Neural cell (in vitro differentiated cells): Measurements from ENCODE around the gene NOPCHAP1. TPM values are rescaled to one million over a fixed set of nuclear protein-coding genes. Genes with fewer than 3 reads are reported as not detected.

ENCODE experiments used
- H2AFZ ChIP-seq: fragments of 200-600, 300-800 bp; sonication (generic), shearing (Covaris generic); 2 replicates; pipeline ENCODE4 v1.6.0; 2014; ENCODE audit warnings: low read depth, mild to moderate bottlenecking, antibody characterized with exemption, low read length, moderate library complexity
- H3F3A ChIP-seq: fragments of 200-600 bp; shearing (Covaris generic); 2 replicates; pipeline ENCODE4 v1.6.1; 2016; ENCODE audit warnings: mild to moderate bottlenecking, moderate library complexity, mixed read lengths, antibody characterized with exemption, low read length; ENCODE audit not compliant: insufficient read depth, poor library complexity, severe bottlenecking
- H3K27ac ChIP-seq: fragments of 200-600, 300-800 bp; sonication (generic), shearing (Covaris generic); 2 replicates; pipeline ENCODE4 v1.5.1; 2014; ENCODE audit warnings: mild to moderate bottlenecking, low read length, moderate library complexity
- H3K27me3 ChIP-seq: fragments of 300-800, 200-600 bp; sonication (generic), shearing (Covaris generic); 2 replicates; pipeline ENCODE4 v1.6.0; 2014; ENCODE audit warnings: mild to moderate bottlenecking, low read depth, low read length, moderate library complexity; ENCODE audit not compliant: insufficient read depth
- H3K36me3 ChIP-seq: fragments of 300-800, 200-600 bp; sonication (generic), shearing (Covaris generic); 2 replicates; pipeline ENCODE4 v1.5.1; 2014; ENCODE audit warnings: mild to moderate bottlenecking, antibody characterized with exemption, low read length, moderate library complexity; ENCODE audit not compliant: insufficient read depth
- H3K4me2 ChIP-seq: fragments of 300-800, 200-600 bp; sonication (generic), shearing (Covaris generic); 2 replicates; pipeline ENCODE4 v1.6.0; 2014; ENCODE audit warnings: mild to moderate bottlenecking, low read length
- H3K4me3 ChIP-seq: fragments of 300-800, 200-600 bp; sonication (generic), shearing (Covaris generic); 2 replicates; pipeline ENCODE4 v1.5.1; 2014; ENCODE audit warnings: mild to moderate bottlenecking, low read length, moderate library complexity
- H3K79me2 ChIP-seq: fragments of 200-600 bp; shearing (Covaris generic); replicated peaks from 2 replicates; pipeline ENCODE4 v1.6.0; 2014; ENCODE audit warnings: mild to moderate bottlenecking, low read length, moderate library complexity; ENCODE audit not compliant: insufficient read depth
- H3K9ac ChIP-seq: fragments of 300-800, 200-600 bp; sonication (generic), shearing (Covaris generic); 2 replicates; pipeline ENCODE4 v1.6.1; 2016; ENCODE audit warnings: mild to moderate bottlenecking, low read length, mixed read lengths
- H3K9me2 ChIP-seq: fragments of 200-600 bp; shearing (Covaris generic); 2 replicates; pipeline ENCODE4 v1.6.1; 2016; ENCODE audit warnings: mild to moderate bottlenecking, low read length, mixed read lengths; ENCODE audit not compliant: insufficient read depth
- H3K9me3 ChIP-seq: fragments of 200-600, 300-800 bp; sonication (generic), shearing (Covaris generic); 2 replicates; pipeline ENCODE4 v1.6.1; 2016; ENCODE audit warnings: mild to moderate bottlenecking, mixed run types, low read length, moderate library complexity, mixed read lengths
- H4K20me1 ChIP-seq: fragments of 200-600 bp; shearing (Covaris generic); 2 replicates; pipeline ENCODE4 v1.6.1; 2016; ENCODE audit warnings: mild to moderate bottlenecking, mixed run types; ENCODE audit not compliant: insufficient read depth
- EP300 ChIP-seq: fragments of 450-650 bp; conservative IDR thresholded peaks from 2 replicates; pipeline ENCODE4 v1.6.1; 2014; ENCODE audit warnings: antibody characterized with exemption, mild to moderate bottlenecking, moderate library complexity; ENCODE audit not compliant: poor library complexity, severe bottlenecking
- EZH2 ChIP-seq: fragments of 200-600, 300-800 bp; shearing (Covaris generic), sonication (generic); IDR thresholded peaks from 2 replicates; pipeline ENCODE4 v1.6.1; 2014; ENCODE audit warnings: antibody characterized with exemption, low read length, borderline replicate concordance, mild to moderate bottlenecking; ENCODE audit not compliant: insufficient read depth, poor library complexity, severe bottlenecking
- MXI1 ChIP-seq: fragments of 450-650 bp; conservative IDR thresholded peaks from 2 replicates; pipeline ENCODE4 v1.6.1; 2014; ENCODE audit warnings: antibody characterized with exemption, mild to moderate bottlenecking; ENCODE audit not compliant: poor library complexity, severe bottlenecking
- POLR2AphosphoS5 ChIP-seq: IDR thresholded peaks from 2 replicates; pipeline ENCODE4 v1.6.1; 2012
- RAD21 ChIP-seq: fragments of 450-650 bp; conservative IDR thresholded peaks from 2 replicates; pipeline ENCODE4 v1.6.1; 2014; ENCODE audit warnings: antibody characterized with exemption, mild to moderate bottlenecking, moderate library complexity
- SMC3 ChIP-seq: fragments of 450-650 bp; conservative IDR thresholded peaks from 2 replicates; pipeline ENCODE4 v1.6.1; 2014; ENCODE audit warnings: antibody characterized with exemption, mild to moderate bottlenecking, moderate library complexity; ENCODE audit not compliant: poor library complexity
- TAF1 ChIP-seq: IDR thresholded peaks from 2 replicates; pipeline ENCODE4 v1.6.1; 2012; ENCODE audit warnings: low read depth
- polyA plus RNA-seq: library from polyadenylated mRNA; depleted of rRNA; stranded (reverse); fragments of >200 nt; gene quantifications from 2 replicates; pipeline ENCODE4 v1.2.3, GENCODE V29; 2014
- TF ChIP-seq, protein P1 (sequence below): fragments of 450-650 bp; IDR thresholded peaks from 2 replicates; pipeline ENCODE4 v1.5.1; 2014; ENCODE audit warnings: antibody characterized with exemption, mild to moderate bottlenecking, moderate library complexity; ENCODE audit not compliant: poor library complexity, severe bottlenecking
- TF ChIP-seq, protein P2 (sequence below): IDR thresholded peaks from 2 replicates; pipeline ENCODE4 v1.6.1; 2012; ENCODE audit warnings: borderline replicate concordance

The NOPCHAP1 gene
- polyA plus RNA-seq, 1 donor from 2014 or later = 12.0 TPM

DNA sequence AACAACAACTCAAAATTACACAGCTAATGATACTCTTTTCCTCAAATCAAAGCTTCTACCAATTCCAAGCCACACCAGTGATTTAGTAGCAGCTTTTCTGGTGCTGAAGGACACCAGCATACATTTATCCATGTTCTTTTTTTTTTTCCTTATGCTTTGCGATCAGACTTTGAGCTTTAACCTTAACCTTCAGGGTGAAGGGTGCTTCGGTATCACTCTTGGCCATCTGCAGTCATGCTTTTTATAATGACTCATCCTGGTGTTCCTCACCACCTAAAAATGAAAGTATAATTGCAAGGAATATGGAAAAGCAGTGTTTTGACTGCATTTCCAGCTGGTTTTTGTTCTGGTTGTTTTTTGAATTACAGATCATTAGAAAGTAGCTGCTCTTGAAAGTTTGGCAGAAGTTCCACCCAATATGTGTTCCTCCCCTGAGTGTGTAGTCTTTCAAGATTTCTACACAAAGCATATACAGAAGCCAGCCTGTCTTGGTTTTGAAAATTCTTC is 26.7 kb upstream of the NOPCHAP1 start:
- H3K27me3 ChIP-seq = no peaks in the 10 kb centered on the region
- no peaks in the 10 kb centered on the region for H3K9me2 ChIP-seq
- no peak for TF ChIP-seq EP300
- TF ChIP-seq, protein P1, sequence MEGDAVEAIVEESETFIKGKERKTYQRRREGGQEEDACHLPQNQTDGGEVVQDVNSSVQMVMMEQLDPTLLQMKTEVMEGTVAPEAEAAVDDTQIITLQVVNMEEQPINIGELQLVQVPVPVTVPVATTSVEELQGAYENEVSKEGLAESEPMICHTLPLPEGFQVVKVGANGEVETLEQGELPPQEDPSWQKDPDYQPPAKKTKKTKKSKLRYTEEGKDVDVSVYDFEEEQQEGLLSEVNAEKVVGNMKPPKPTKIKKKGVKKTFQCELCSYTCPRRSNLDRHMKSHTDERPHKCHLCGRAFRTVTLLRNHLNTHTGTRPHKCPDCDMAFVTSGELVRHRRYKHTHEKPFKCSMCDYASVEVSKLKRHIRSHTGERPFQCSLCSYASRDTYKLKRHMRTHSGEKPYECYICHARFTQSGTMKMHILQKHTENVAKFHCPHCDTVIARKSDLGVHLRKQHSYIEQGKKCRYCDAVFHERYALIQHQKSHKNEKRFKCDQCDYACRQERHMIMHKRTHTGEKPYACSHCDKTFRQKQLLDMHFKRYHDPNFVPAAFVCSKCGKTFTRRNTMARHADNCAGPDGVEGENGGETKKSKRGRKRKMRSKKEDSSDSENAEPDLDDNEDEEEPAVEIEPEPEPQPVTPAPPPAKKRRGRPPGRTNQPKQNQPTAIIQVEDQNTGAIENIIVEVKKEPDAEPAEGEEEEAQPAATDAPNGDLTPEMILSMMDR = no peak
- TF ChIP-seq RAD21 = no peak
- TF ChIP-seq, protein P2, sequence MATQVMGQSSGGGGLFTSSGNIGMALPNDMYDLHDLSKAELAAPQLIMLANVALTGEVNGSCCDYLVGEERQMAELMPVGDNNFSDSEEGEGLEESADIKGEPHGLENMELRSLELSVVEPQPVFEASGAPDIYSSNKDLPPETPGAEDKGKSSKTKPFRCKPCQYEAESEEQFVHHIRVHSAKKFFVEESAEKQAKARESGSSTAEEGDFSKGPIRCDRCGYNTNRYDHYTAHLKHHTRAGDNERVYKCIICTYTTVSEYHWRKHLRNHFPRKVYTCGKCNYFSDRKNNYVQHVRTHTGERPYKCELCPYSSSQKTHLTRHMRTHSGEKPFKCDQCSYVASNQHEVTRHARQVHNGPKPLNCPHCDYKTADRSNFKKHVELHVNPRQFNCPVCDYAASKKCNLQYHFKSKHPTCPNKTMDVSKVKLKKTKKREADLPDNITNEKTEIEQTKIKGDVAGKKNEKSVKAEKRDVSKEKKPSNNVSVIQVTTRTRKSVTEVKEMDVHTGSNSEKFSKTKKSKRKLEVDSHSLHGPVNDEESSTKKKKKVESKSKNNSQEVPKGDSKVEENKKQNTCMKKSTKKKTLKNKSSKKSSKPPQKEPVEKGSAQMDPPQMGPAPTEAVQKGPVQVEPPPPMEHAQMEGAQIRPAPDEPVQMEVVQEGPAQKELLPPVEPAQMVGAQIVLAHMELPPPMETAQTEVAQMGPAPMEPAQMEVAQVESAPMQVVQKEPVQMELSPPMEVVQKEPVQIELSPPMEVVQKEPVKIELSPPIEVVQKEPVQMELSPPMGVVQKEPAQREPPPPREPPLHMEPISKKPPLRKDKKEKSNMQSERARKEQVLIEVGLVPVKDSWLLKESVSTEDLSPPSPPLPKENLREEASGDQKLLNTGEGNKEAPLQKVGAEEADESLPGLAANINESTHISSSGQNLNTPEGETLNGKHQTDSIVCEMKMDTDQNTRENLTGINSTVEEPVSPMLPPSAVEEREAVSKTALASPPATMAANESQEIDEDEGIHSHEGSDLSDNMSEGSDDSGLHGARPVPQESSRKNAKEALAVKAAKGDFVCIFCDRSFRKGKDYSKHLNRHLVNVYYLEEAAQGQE = no peak
- no peak for TF ChIP-seq EZH2
- TF ChIP-seq POLR2AphosphoS5 = no peak
- TF ChIP-seq TAF1 = no peak
- TF ChIP-seq SMC3 = no peak
- TF ChIP-seq MXI1 = no peak
- H3K9ac ChIP-seq = no peak overlapping the region
- H2AFZ ChIP-seq = no peak overlapping the region
- H3K27ac ChIP-seq = no peak overlapping the region
- no peaks in the 10 kb centered on the region for H3K36me3 ChIP-seq
- H3K4me3 ChIP-seq = no peak overlapping the region
- no peaks in the 10 kb centered on the region for H3F3A ChIP-seq
- H3K4me2 ChIP-seq = no peak overlapping the region
- no peaks in the 10 kb centered on the region for H3K9me3 ChIP-seq
- H3K79me2 ChIP-seq = peaks cover 11% of the 10 kb centered on the region
- H4K20me1 ChIP-seq = no peaks in the 10 kb centered on the region

DNA sequence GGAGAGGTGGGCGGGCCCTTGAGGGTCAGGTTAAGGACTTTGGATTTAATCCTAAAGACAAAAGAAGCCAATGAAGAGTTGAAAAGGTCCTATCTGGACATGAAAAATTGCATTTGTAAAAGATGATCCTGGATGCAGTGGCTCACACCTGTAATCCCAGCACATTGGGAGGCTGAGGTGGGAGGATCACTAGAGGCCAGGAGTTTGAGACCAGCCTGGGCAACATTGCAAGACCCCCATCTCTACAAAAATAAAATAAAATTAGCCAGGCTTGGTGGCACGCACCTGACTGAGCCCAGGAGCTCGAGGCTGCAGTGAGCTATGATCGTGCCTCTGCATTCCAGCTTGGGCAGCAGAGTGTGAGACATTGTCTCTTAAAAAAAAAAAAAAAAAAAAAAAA is 25.7 kb upstream of the NOPCHAP1 start:
- Histone ChIP-seq H3K27me3 (no peaks in the 10 kb centered on the region), H3K27ac (no peak overlapping the region), H3K4me2 (no peak overlapping the region), H3K36me3 (no peaks in the 10 kb centered on the region), H3K79me2 (peaks cover 11% of the 10 kb centered on the region), H3F3A (no peaks in the 10 kb centered on the region), H3K9me2 (no peaks in the 10 kb centered on the region), H3K4me3 (no peak overlapping the region), H3K9me3 (no peaks in the 10 kb centered on the region), H4K20me1 (no peaks in the 10 kb centered on the region), H3K9ac (no peak overlapping the region), H2AFZ (no peak overlapping the region)
- no peak for TF ChIP-seq RAD21
- TF ChIP-seq, protein P1 = no peak
- TF ChIP-seq EZH2 = no peak
- no peak for TF ChIP-seq POLR2AphosphoS5
- TF ChIP-seq TAF1 = no peak
- TF ChIP-seq MXI1 = no peak
- TF ChIP-seq, protein P2 = no peak
- TF ChIP-seq EP300 = no peak
- no peak for TF ChIP-seq SMC3
